Measurements from ENCODE around the gene PRM2.

Gene PRM2

DNA sequence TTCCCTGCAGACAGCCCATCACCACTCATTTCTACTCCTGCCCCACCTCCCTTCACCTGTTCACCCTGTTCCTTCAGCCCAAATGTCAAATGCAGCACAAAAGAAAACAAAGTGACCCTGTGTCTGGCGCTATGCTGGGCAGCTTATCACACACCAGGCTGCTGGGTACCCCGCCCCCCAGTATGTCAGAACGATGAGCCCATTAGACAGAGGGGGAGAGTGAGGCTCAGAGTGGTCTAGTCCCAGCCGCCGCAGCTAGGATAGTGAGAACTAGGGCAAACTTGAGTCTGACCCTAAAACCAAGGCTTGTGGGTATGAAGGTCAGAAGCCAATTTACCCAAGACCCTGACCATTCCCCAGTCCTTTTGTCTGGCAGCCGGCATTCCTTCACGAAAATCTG lies 11.2 kb downstream of the PRM2 start:
- DNase-seq = no peak
- intact Hi-C loops (cut with DNase I) = no loop called here

DNA sequence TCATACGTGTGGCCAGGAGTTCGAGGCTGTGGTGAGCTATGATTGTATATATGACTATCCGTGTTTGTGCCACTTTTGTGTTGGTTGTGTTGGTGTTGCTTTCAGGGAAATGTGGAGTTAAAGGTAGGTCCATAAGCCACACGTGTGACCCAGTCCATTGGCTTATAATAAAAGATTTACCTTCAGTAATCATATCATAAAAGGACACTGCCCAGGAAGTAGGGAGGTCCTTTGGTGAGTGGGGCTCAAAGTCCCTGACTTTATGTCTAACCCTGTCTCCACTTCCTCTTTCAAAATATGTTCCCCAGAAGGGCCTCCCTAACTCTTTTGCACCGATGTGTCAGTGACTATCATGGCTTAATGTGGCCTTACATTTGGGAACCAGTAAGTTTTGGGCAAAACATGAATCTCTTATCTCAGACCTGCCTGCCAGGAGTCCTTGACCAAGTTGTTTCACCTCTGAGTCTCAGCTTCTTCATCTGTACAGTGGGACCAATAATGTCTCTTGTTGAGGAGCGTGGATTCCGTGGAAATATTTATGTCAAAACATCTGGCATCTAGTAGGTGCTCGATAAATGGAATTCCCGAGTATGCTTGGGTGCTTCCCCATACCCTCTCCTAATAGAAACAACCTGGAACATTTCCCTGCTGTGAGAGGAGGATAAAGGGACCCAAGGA lies 12.0 kb downstream of the PRM2 start:
- intact Hi-C loops (cut with DNase I) = no loop called here
- no peak for DNase-seq

DNA sequence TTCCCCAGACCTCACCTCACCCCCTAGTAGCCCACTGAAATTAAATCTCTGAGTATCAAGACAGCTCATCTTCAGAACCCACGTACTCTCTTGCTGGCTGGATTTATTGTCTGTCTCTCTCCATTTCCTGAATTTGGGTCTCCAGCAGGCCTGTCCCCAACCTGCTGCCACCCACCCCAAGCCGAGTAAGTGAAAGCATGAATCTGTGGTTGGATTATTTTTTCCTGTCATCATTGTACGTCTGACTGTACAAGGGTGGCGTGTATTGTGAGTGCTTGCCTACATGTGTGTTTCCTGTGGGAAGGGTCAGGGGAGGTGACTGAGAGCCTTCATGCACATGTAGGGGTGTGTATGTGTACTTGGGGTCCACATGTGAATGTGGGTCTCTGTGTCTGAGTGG lies 12.5 kb downstream of the PRM2 start:
- intact Hi-C loops (cut with DNase I) = no loop called here
- peak in 1 of 10 donors; percentile 8 for DNase-seq

DNA sequence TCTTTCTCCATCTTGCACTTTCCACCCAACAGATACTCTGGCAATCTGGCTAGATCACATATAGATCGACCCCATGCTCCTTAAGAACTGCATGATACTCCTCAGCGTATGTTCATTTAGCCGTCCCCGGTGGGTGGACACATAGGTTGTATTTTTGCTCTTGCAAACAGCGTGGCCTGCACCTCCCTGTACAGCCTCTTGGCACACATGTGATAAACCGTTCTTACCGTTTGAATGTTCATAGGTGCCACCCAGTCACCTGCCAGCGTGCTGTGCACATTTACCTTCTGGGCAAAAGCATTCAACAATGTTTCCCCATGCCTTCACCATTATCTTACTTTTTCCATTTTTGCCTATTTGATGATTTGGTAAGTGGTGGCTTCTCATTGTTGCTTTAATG lies 13.4 kb downstream of the PRM2 start:
- intact Hi-C loops (cut with DNase I) = no loop called here
- no peak for DNase-seq

DNA sequence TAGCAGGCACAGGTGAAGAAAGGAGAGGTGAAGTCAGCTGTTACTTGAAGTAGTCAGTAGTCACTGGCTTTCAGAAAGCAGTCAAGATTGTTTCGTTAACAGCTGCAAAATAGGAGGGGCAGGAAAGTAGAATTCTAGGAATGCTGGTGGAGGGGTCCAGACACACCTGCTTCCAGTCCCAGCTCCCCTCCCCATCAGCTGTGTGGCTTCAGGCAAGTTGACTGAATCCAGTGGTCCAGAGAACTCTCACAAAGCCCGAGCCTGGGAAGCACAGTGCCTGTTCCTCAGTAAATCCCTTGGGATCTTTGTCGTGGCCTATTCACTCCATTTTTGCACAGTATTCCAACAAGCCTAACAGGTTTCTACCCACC lies 15.7 kb downstream of the PRM2 start:
- intact Hi-C loops (cut with DNase I) = no loop called here
- peak in 1 of 10 donors; percentile 40 for DNase-seq

DNA sequence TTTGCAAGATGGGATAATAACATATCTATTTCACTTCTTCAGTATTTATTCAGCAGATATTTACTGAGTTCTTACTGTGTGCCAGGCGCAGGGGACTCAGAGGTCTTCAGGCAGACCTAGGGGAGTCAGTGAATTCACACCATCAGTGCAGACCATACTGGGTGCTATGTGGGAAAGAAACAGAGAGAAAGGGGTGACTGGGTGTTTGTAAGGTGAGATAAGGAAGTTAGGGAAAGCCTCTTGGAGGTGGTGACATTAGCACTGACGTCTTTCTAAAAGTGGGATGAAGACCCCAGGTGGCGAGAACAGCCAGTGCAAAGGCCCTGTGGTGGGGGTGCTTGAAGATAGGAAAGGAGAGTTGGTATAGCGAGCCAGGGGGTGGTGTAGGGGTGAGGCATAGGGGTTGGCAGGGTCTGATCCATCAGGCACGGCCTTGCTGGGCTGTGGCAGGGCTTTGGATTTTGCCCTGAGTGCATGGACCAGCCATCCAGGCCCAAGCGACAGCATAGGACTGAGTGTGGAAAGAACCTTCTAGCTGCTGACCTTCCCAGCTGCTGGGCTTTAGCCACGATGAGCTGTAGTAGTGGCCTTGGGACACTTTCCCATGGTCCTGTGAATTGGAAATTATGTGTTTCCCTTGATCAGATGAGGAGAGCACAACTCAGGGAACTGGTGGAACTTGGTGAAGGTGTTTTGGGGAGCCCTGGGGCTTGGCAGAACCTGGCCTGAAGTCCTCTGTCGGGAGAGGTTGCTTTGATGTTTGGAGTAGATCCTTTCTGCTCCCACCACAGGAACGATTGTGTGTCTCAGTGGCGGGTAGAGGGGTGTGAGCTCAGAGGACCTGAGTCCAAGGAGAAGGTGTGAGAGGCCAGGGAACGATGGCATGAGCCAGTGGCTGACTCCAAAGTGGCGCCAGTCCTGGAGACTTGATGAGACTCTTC lies 16.4 kb downstream of the PRM2 start:
- intact Hi-C loops (cut with DNase I) = no loop called here
- DNase-seq = peak in 2 of 10 donors; percentile 55 to 68

DNA sequence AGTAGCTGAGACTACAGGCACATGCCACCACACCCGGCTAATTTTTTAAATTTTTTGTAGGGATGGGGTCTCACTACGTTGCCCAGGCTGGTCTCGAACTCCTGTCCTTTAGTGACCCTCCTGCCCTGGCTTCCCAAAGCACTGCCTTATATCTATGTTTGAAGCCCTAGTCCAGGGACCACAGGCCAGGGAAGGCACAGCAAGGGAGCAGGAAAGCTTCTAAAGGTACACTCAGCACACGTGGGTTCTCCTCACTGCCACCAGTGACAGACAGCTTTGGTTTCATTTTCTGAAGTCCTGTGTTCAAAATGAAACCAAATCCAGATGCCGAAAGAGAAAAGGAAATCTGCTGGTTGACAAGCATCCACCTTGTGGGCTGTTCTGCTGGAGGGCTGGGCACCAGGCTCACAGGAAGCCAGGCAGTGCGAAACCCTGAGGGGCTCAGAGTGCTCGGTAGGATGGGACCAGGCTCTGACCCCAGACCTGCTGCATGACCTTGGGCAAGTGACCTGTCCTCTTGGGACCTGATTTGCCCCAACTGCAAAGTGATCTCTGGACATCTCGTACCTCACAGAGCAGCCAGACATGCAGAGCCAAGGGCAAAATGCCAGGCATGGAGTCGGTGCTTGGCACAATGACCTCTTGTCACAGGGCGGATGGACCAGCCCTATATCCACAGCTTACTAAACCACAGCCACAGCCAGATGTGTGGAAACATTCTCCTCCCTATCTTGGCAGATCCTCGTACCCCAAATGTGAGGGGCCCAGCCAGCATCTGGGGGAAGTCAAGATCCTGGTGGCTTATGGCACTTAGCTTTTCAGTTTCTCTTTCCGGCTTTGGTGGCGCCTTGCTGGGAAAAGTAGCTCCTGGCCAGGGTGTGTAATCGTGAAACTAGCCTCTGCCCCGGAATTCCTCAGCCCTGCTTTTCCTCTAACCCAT lies 17.5 kb downstream of the PRM2 start:
- intact Hi-C loops (cut with DNase I) = no loop called here
- DNase-seq = peak in 9 of 10 donors; percentile 43 to 94 (median 73)

DNA sequence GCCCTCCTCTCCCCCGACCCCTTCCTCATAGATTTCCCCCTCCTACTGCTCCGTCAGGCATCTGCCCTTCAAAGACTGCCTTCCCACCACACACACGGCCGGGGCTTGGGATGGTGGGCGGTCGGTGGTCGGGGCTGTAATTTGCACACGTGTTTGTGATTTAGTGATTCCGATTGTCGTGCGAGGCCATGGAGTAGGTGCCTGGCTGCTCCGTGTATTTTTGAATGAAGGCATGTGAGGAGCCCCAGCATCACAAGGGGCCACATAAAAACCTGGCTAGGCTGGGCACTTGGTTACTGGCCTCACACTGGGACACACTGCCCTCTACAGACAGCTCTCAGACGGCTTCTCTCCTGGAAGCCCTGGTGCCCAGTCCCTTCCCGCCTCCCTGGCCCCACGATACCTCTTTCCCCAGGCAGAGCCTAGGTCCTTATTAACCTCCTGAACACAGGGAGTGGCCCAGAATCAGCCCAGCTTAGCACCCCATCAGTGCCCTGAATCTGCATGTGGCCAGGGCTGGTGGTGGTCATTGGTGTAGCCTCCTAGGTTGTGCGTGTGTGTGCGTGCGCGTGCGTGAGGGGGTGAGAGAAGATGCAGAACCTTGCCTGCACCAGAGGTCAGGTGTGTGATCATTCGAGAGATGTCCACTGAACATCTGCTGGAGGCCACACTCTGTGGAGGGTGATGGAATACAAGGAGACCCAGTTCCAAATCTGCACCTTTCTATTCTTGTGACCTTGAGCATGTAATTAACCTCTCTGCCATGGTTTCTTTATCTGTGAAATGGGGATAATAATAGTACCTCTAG lies 18.9 kb downstream of the PRM2 start:
- peak; percentile 43 to 94 (median 72) for DNase-seq
- intact Hi-C loops (cut with DNase I) = loop anchor here (2.0 kb wide), 1 partner anchor 287 kb away; no protein-coding TSS in a partner anchor

DNA sequence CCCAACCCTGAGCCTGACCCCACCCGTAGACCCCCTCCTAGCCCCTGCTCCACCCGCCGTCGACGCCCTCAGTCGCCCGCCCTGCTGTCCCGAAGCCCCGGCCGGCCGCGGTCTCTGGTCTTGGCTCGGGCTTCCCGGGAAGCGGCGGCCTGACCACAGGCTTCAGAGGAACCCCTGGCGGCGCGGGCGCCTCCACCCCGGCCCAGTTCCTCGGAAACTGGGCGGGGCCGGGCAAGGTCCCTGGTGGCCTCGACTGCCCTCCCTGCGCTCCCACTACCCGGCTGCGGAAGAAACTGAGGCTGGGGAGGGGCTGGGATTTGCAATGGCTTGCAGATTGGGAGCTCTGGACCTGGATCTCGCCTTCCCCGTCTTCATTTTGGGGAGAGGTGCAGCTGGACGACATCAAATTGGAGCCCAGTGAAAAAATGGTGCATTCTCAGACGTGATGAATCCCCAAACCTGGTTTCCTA lies 19.6 kb downstream of the PRM2 start:
- intact Hi-C loops (cut with DNase I) = loop anchor here (2.0 kb wide), 1 partner anchor 286 kb away; no protein-coding TSS in a partner anchor

DNA sequence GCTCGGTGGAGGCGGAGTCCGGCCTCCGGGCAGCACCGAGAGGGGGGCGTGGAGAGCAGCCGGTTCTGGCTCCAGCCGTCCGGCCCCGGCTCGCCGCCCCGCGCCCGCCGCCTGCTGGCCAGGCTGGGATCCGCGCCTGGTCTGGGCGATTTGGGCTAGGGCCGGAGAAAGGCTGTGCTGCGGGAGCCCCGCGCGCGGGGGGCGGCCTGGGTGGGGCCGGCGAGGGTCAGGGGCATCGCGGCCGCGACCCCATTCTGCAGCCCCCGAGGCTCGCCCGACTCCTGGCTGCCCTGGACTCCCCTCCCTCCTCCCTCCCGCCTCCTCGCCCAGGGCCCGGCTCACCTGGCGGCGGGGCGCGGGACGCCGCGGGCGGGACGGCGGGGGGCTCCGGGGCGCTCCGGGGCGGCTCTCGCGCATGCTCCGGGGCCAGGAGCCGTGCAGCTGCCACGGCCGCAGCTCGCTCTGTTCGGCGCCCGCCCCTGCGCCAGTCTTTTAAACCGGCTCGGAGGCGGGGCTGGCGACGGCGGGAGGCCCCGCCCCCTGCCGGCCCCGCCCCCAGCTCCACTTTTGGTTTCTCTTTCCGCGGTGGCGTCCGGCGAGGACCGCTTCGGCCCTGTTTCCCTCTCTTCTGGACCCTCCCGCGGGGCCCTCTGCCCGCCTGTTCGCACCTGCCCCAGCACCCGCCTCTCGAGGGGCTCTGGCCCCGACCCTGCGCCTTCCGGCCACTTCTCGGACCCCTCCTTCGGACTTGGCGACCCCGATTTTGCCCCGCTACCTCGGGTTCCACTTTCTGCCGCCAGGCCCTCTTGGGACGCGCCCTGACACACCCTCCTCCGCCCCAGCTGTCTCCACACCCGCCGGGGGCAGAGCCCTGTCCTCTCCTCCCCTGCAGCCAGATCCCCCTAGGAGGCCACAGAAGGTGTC lies 20.3 kb downstream of the PRM2 start, which contains the start of gene SOCS1:
Gene SOCS1, minus strand, starts transcription at position 468 of the 924 bp plus-strand sequence. CDS start 726 bp downstream, outside the sequence.
- peak; percentile 63 to 97 (median 72) for DNase-seq
- intact Hi-C loops (cut with DNase I) = loop anchor here (2.0 kb wide), 2 partner anchors 285 to 291 kb away; no protein-coding TSS in a partner anchor

More for the DNA sequence above, 19.6 kb downstream of the PRM2 start:
- peak in 4 of 10 donors; percentile 22 to 87 (median 62) for DNase-seq

DNA sequence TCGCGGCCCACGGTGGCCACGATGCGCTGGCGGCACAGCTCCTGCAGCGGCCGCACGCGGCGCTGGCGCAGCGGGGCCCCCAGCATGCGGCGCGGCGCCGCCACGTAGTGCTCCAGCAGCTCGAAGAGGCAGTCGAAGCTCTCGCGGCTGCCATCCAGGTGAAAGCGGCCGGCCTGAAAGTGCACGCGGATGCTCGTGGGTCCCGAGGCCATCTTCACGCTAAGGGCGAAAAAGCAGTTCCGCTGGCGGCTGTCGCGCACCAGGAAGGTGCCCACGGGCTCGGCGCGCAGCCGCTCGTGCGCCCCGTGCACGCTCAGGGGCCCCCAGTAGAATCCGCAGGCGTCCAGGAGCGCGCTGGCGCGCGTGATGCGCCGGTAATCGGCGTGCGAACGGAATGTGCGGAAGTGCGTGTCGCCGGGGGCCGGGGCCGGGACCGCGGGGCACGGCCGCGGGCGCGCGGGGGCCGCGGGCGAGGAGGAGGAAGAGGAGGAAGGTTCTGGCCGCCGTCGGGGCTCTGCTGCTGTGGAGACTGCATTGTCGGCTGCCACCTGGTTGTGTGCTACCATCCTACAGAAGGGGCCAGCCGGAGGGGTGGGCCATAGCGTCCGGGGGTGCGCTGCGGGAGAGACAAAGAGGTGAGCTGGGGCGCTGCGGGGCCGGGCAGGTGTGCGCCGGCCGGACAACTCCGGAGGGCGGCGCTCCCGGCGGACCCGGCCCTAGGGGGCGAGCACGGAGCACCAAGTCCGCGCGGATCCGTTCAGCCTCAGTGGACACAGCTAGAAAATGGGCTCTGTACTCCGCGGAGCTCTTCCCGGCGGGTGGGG lies 21.2 kb downstream of the PRM2 start:
- peak in 2 of 10 donors; percentile 25 to 89 for DNase-seq
- intact Hi-C loops (cut with DNase I) = loop anchor here (2.0 kb wide), 1 partner anchor 290 kb away; no protein-coding TSS in a partner anchor

DNA sequence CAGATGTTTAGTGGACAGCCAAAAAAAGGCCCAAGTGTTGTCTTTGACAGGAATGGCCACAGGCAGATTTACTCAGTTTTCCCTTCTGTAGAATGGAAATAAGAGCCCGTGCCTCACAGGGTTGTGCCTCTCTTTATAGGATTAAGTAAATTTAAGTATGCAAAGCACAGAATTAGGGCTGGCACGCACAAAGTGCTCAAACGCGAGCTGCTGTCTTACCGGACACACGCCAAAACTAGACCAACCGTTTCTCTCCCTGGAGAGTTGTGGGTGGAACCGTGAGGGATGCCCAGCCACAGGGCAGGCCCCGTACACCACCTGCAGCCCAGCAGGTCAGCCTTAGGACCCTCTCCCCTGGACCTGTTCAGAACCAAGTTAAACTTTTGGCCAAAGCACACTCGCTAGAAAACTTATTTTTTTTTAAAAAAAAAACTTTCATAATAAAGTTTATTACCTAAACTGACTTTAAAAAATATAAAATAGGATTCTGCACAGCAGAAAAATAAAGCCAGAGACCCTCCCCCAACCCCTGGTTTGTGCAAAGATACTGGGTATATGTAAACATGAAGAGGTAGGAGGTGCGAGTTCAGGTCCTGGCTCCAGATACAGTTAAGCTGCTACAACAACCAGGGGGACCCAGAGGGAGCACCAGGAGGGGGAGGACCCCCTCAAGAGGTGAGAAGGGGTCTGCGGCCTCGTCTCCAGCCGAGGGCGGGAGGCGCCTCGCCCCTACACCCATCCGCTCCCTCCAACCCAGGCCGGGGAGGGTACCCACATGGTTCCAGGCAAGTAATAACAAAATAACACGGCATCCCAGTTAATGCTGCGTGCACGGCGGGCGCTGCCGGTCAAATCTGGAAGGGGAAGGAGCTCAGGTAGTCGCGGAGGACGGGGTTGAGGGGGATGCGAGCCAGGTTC lies 22.0 kb downstream of the PRM2 start:
- DNase-seq = peak in 1 of 10 donors; percentile 67
- intact Hi-C loops (cut with DNase I) = loop anchor here (2.0 kb wide), 1 partner anchor 289 kb away; no protein-coding TSS in a partner anchor

DNA sequence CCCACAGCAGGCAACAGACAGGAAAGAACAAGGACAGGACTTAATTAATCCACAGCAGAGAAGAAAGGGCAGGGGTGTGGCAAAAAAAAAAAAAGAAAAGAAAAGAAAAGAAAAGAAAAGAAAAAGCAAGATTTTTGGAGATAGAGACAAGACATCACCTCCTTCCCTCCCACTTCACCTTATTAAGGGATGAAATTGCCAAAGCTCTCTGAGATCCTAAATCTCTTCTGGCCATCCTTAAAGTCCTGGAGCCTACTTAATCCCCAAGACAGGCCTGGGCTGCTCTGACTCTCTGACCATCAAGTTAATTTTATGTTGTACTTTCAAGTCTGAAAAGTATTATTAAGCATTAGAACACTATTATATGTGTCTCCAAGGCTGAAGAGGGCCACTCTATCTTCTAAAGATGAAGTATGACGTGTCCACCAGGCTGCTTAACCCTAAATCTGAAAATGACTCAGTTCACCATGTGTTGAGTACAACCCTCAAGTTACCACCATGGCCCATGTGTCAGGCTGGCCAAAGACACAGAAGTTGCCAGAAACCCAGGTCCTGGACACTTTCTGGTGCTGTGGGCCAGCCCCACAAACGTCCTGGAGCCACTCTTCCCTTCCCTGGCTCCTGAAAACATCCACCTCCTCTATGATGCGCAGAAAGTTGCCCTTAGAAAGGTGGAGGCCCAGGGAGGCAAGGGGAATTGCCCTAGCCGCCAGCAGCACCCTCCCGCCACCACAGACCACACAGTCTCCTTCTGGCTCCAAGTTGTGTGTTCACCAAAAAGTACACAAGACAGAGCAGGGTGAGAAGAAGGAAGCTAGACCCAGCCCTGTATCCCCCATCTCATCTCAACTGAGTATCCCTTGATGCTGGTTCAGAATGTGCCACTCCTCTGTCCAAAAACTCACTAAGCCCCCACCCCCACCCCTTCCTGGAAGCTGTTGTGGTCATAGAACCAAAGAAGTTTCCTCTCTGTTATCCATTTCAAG lies 23.0 kb downstream of the PRM2 start:
- intact Hi-C loops (cut with DNase I) = no loop called here
- peak in 2 of 10 donors; percentile 6 to 50 for DNase-seq

DNA sequence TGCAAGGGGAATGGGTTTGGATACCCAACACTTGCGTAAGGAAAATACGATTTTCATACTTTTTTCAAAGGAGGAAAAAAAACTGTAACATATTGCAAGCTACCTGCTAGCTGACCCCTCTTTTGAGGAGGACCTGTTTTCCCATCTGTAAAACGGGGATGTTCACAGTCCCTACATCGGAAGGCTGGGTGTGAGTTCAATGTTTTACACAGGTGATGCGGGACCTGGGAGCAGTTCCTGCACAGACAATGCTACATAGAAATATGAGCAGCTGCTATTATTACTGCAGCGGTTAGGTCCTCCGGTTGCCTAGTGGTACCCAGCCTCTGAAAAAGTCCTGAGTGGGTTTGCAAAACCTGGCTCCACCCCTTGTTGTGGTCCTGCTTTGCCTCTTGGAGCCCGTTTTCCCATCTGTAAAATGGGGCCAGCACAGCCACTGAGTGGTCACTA lies 23.8 kb downstream of the PRM2 start:
- DNase-seq = peak in 1 of 10 donors; percentile 5
- intact Hi-C loops (cut with DNase I) = no loop called here

All from posterior cingulate gyrus (tissue), 11 donors.